Lower leg skin (tissue), 4 donors: ENCODE results near the gene TSPAN7. TPM values are rescaled to one million over a fixed set of nuclear protein-coding genes. Genes with fewer than 3 reads are reported as not detected.

Experiments used
- DNase-seq, 2 donors: peaks; one replicate each; pipeline ENCODE4 v3.0.0-alpha.2; 2019; ENCODE audit warnings: low spot score in 2 of 2
- H3K4me3 ChIP-seq: fragments of 200-600 bp; sonication (generic); 2 replicates; pipeline ENCODE4 v1.5.1; 2017; ENCODE audit warnings: mild to moderate bottlenecking, low read depth; ENCODE audit not compliant: poor library complexity, severe bottlenecking
- CTCF ChIP-seq, 3 donors: fragments of 450-650 bp; IDR thresholded peaks; one replicate each; pipeline ENCODE4 v1.5.1; 2016; ENCODE audit warnings: antibody characterized with exemption in 3 of 3, mild to moderate bottlenecking in 3 of 3, moderate library complexity in 2 of 3
- POLR2A ChIP-seq, 2 donors: fragments of 450-650 bp; IDR thresholded peaks; one replicate each; pipeline ENCODE4 v1.6.1; 2016 to 2017; ENCODE audit warnings: antibody characterized with exemption in 2 of 2, mild to moderate bottlenecking in 1 of 2, moderate library complexity in 1 of 2
- WGBS, 2 donors: methylation state at CpG; one replicate each; pipeline ENCODE4 v1.1.5; 2018; 5-methylcytosine and 5-hydroxymethylcytosine counted together
- intact Hi-C: fragments of 100-400 bp; cut with DNase I; formaldehyde crosslinking; loops from one replicate; pipeline ENCODE4 v1.15.0; 2023; ENCODE audit warnings: low total_unique reads
- total RNA-seq, 4 donors: library from RNA; depleted of rRNA; stranded (reverse); fragments of >200 nt; gene quantifications; one replicate each; pipeline ENCODE4 v1.1.0, GENCODE V29; 2016

The TSPAN7 gene
- total RNA-seq, 4 donors from 2014 or later, result 7.0 to 31.3 (median 14.4) TPM

- intact Hi-C loops, result no loop called here
- no peak for TF ChIP-seq CTCF (IDR thresholded peaks at IDR 0.05)
- no peak for TF ChIP-seq POLR2A (IDR thresholded peaks at IDR 0.05)
- no peak overlapping the region for H3K4me3 ChIP-seq
- DNase-seq, result no peak
These were observed 105.6 kb downstream of the TSPAN7 start for GRCh38 chrX:38666909-38667308.

GRCh38 chrX:38668771-38669170, 107.4 kb downstream of the TSPAN7 start:
- no peak for TF ChIP-seq POLR2A (IDR thresholded peaks at IDR 0.05)
- no peak for TF ChIP-seq CTCF (IDR thresholded peaks at IDR 0.05)
- intact Hi-C loops, result no loop called here
- no peak for DNase-seq
- 81 to 100% methylated on average over 1 of the region's 1 CpG for WGBS, 2 donors
- H3K4me3 ChIP-seq, result no peak overlapping the region

DNA sequence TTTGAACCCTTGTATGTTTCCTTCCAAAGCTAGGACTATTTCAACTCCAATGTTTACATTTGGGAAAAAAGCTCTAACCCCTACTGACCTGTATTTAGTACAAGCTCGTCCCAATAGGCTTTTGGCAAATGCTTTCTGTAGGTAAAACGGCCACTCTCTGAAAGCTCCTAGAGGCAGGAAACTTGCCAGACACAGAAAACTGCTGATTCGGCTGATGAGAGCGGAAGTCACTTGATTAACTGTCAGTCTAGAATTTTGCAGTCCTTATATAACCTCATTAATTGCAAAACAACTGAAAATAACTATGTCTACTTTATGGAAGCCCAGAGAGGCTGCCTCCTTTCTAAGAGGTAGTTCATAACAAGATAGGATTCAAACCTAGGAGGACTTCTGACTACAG, 108.1 kb downstream of the TSPAN7 start:
- H3K4me3 ChIP-seq, result no peak overlapping the region
- TF ChIP-seq POLR2A (IDR thresholded peaks at IDR 0.05) (no peak), CTCF (IDR thresholded peaks at IDR 0.05) (no peak)
- intact Hi-C loops, result no loop called here
- 42 to 43% methylated on average over 4 of the region's 4 CpGs for WGBS, 2 donors
- no peak for DNase-seq

GRCh38 chrX:38672646-38673045, 111.3 kb downstream of the TSPAN7 start:
- 89 to 91% methylated on average over 3 of the region's 3 CpGs for WGBS, 2 donors
- no peak overlapping the region for H3K4me3 ChIP-seq
- no peak for TF ChIP-seq POLR2A (IDR thresholded peaks at IDR 0.05)
- no peak for TF ChIP-seq CTCF (IDR thresholded peaks at IDR 0.05)
- intact Hi-C loops, result no loop called here
- no peak for DNase-seq

DNA sequence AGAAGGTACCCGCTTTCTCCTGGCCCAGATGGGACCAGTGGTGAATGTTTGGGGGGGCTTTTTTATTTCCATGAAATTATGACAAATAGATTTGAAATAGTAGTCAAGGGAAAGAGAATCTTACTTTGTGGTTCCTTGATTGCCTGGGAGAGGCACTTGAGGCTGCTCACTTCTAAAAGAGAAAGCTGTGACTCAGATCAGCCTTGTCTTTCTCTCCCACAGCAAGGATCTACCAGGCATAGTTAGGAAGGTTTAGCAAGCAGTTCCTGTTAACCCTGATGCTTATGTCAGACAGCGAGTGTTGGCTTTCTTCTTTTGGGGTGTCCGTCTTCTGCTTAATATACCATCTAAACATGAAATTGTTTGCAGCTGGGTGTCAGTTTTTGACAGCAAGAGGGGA, 114.5 kb downstream of the TSPAN7 start:
- intact Hi-C loops, result no loop called here
- 86 to 89% methylated on average over 3 of the region's 3 CpGs for WGBS, 2 donors
- H3K4me3 ChIP-seq, result no peak overlapping the region
- TF ChIP-seq CTCF (IDR thresholded peaks at IDR 0.05) (no peak), POLR2A (IDR thresholded peaks at IDR 0.05) (no peak)
- DNase-seq, result no peak

GRCh38 chrX:38678183-38678582, 116.8 kb downstream of the TSPAN7 start:
- 63 to 77% methylated on average over 4 of the region's 4 CpGs for WGBS, 2 donors
- no peak overlapping the region for H3K4me3 ChIP-seq
- intact Hi-C loops, result no loop called here
- no peak for DNase-seq
- TF ChIP-seq POLR2A (IDR thresholded peaks at IDR 0.05) (no peak), CTCF (IDR thresholded peaks at IDR 0.05) (no peak)
